ENCODE measurements around the gene ATP5F1C. TPM values are rescaled to one million over a fixed set of nuclear protein-coding genes. Genes with fewer than 3 reads are reported as not detected.

ATP5F1C gene
- total RNA-seq, 1 experiment from 2014 or later = 167 TPM

- no peak overlapping the region for H2AFZ ChIP-seq (ENCODE audit: low read length)
- no peaks in the 10 kb centered on the region for H4K20me1 ChIP-seq (ENCODE audit: low read length)
- no peaks in the 10 kb centered on the region for H3K4me1 ChIP-seq (ENCODE audit: insufficient read depth, low read length)
- H3K4me2 ChIP-seq (ENCODE audit: low read length) = no peak overlapping the region
- ChIA-PET POLR2A (ENCODE audit: unreplicated experiment) (no interaction called here), CTCF (no interaction called here)
- no peak overlapping the region for H3K27ac ChIP-seq (ENCODE audit: low read length)
- H3F3A ChIP-seq (ENCODE audit: low read length, unreplicated experiment) = no peaks in the 10 kb centered on the region
- ATAC-seq (no peak), DNase-seq (no peak)
- intact Hi-C loops (cut with micrococcal nuclease) = no loop called here
- H3K9ac ChIP-seq (ENCODE audit: low read length) = no peak overlapping the region
- H3K79me2 ChIP-seq (ENCODE audit: low read length) = no peaks in the 10 kb centered on the region
- H3K36me3 ChIP-seq (ENCODE audit: low read depth, low read length) = no peaks in the 10 kb centered on the region
- no peak overlapping the region for H3K4me3 ChIP-seq (ENCODE audit: low read length)
- no peaks in the 10 kb centered on the region for H3K27me3 ChIP-seq (ENCODE audit: low read length)
- no peaks in the 10 kb centered on the region for H3K9me2 ChIP-seq (replicated peaks; ENCODE audit: low read length)
- no peaks in the 10 kb centered on the region for H3K9me3 ChIP-seq (ENCODE audit: low read length)
- TF ChIP-seq EZH2phosphoT487 (IDR thresholded peaks at IDR 0.05; ENCODE audit: borderline replicate concordance, low read length) (no peak), CTCF (conservative IDR thresholded peaks at IDR 0.05; ENCODE audit: low read depth, low read length) (no peak), EZH2 (IDR thresholded peaks at IDR 0.05; ENCODE audit: low read length, unreplicated experiment) (no peak)
- BruUV-seq (replicated peaks) = no TSS peak
Measured at GRCh38 chr10:7763929-7764328, 24.0 kb upstream of the ATP5F1C start.

- H3K4me3 ChIP-seq (ENCODE audit: low read length) = no peak overlapping the region
- DNase-seq = no peak
- H3K27ac ChIP-seq (ENCODE audit: low read length) = no peak overlapping the region
- intact Hi-C loops (cut with micrococcal nuclease) = no loop called here
- no peaks in the 10 kb centered on the region for H3K4me1 ChIP-seq (ENCODE audit: insufficient read depth, low read length)
- no peaks in the 10 kb centered on the region for H3F3A ChIP-seq (ENCODE audit: low read length, unreplicated experiment)
- ATAC-seq = no peak
- no peak overlapping the region for H2AFZ ChIP-seq (ENCODE audit: low read length)
- H4K20me1 ChIP-seq (ENCODE audit: low read length) = no peaks in the 10 kb centered on the region
- no peak overlapping the region for H3K9ac ChIP-seq (ENCODE audit: low read length)
- H3K36me3 ChIP-seq (ENCODE audit: low read depth, low read length) = no peaks in the 10 kb centered on the region
- no peak overlapping the region for H3K4me2 ChIP-seq (ENCODE audit: low read length)
- POLR2A ChIA-PET (ENCODE audit: unreplicated experiment) = no interaction called here
- TF ChIP-seq CTCF (conservative IDR thresholded peaks at IDR 0.05; ENCODE audit: low read depth, low read length) = no peak
- TF ChIP-seq EZH2 (IDR thresholded peaks at IDR 0.05; ENCODE audit: low read length, unreplicated experiment) = no peak
- no peak for TF ChIP-seq EZH2phosphoT487 (IDR thresholded peaks at IDR 0.05; ENCODE audit: borderline replicate concordance, low read length)
- no peaks in the 10 kb centered on the region for H3K27me3 ChIP-seq (ENCODE audit: low read length)
- no peaks in the 10 kb centered on the region for H3K9me3 ChIP-seq (ENCODE audit: low read length)
- no peaks in the 10 kb centered on the region for H3K9me2 ChIP-seq (replicated peaks; ENCODE audit: low read length)
- CTCF ChIA-PET = no interaction called here
- no TSS peak for BruUV-seq (replicated peaks)
- no peaks in the 10 kb centered on the region for H3K79me2 ChIP-seq (ENCODE audit: low read length)
Measured at GRCh38 chr10:7766241-7766640, 21.7 kb upstream of the ATP5F1C start.

GRCh38 chr10:7767209-7767608 is 20.8 kb upstream of the ATP5F1C start:
- Histone ChIP-seq H3K4me3 (ENCODE audit: low read length) (no peak overlapping the region), H3K79me2 (ENCODE audit: low read length) (no peaks in the 10 kb centered on the region), H3K4me1 (ENCODE audit: insufficient read depth, low read length) (no peaks in the 10 kb centered on the region), H3K9ac (ENCODE audit: low read length) (no peak overlapping the region), H3K36me3 (ENCODE audit: low read depth, low read length) (no peaks in the 10 kb centered on the region), H4K20me1 (ENCODE audit: low read length) (no peaks in the 10 kb centered on the region), H3K9me3 (ENCODE audit: low read length) (no peaks in the 10 kb centered on the region), H2AFZ (ENCODE audit: low read length) (no peak overlapping the region), H3F3A (ENCODE audit: low read length, unreplicated experiment) (no peaks in the 10 kb centered on the region), H3K27ac (ENCODE audit: low read length) (no peak overlapping the region), H3K27me3 (ENCODE audit: low read length) (no peaks in the 10 kb centered on the region), H3K9me2 (replicated peaks; ENCODE audit: low read length) (no peaks in the 10 kb centered on the region), H3K4me2 (ENCODE audit: low read length) (no peak overlapping the region)
- DNase-seq (no peak), ATAC-seq (no peak)
- TF ChIP-seq EZH2phosphoT487 (IDR thresholded peaks at IDR 0.05; ENCODE audit: borderline replicate concordance, low read length) = no peak
- no peak for TF ChIP-seq EZH2 (IDR thresholded peaks at IDR 0.05; ENCODE audit: low read length, unreplicated experiment)
- no peak for TF ChIP-seq CTCF (conservative IDR thresholded peaks at IDR 0.05; ENCODE audit: low read depth, low read length)
- CTCF ChIA-PET = no interaction called here
- no TSS peak for BruUV-seq (replicated peaks)
- intact Hi-C loops (cut with micrococcal nuclease) = no loop called here
- POLR2A ChIA-PET (ENCODE audit: unreplicated experiment) = no interaction called here
